Tibial nerve (tissue), 4 donors: ENCODE measurements around the gene STIM1. TPM values are rescaled to one million over a fixed set of nuclear protein-coding genes. Genes with fewer than 3 reads are reported as not detected.
"Not testable (repeated sequence)": the region's sequence is repeated elsewhere in the genome, so short reads cannot be mapped to it uniquely, and the experiment has no call there.

Experiments used
- DNase-seq, 2 donors: peaks; one replicate each; pipeline ENCODE4 v3.0.0-alpha.2; 2019; ENCODE audit warnings: low spot score in 2 of 2
- H3K27ac ChIP-seq, 4 donors: fragments of 200-600 bp; sonication (generic) in 3 of 4; one replicate each; pipeline ENCODE4 v1.5.1; 2017 to 2019; ENCODE audit warnings: mild to moderate bottlenecking in 1 of 4
- H3K27me3 ChIP-seq, 2 donors: fragments of 200-600 bp; sonication (generic) in 1 of 2; one replicate each; pipeline versions ENCODE4 v1.5.1 to v1.6.0; 2017 to 2019
- H3K36me3 ChIP-seq, 3 donors: fragments of 200-600 bp; sonication (generic); one replicate each; pipeline ENCODE4 v1.5.1; 2018 to 2019
- H3K4me1 ChIP-seq, 4 donors: fragments of 200-600 bp; sonication (generic) in 3 of 4; one replicate each; pipeline ENCODE4 v1.5.1; 2017 to 2019
- H3K4me3 ChIP-seq, 4 donors: fragments of 200-600 bp; sonication (generic) in 3 of 4; one replicate each; pipeline ENCODE4 v1.5.1; 2017 to 2019; ENCODE audit warnings: mild to moderate bottlenecking in 1 of 4, moderate library complexity in 1 of 4
- H3K9me3 ChIP-seq, 4 donors: fragments of 200-600 bp; sonication (generic) in 3 of 4; one replicate each; pipeline ENCODE4 v1.5.1; 2017 to 2019
- EP300 ChIP-seq, 2 donors: sonication (generic); formaldehyde crosslinking; IDR thresholded peaks; one replicate each; pipeline ENCODE4 v1.6.1; 2017; ENCODE audit warnings: antibody characterized with exemption in 2 of 2, mild to moderate bottlenecking in 1 of 2
- POLR2A ChIP-seq, 2 donors: fragments of 450-650 bp; IDR thresholded peaks; one replicate each; pipeline ENCODE4 v1.6.1; 2017; ENCODE audit warnings: antibody characterized with exemption in 2 of 2, mild to moderate bottlenecking in 2 of 2, moderate library complexity in 2 of 2
- WGBS, 2 donors: methylation state at CpG; one replicate each; pipeline ENCODE4 v1.1.5; 2018; 5-methylcytosine and 5-hydroxymethylcytosine counted together
- total RNA-seq, 4 donors: library from RNA; depleted of rRNA; stranded (reverse); fragments of >200 nt; gene quantifications; one replicate each; pipeline ENCODE4 v1.1.0, GENCODE V29; 2016
- TF ChIP-seq, protein P1 (sequence below), 5 experiments: fragments of 200-600 bp in 3 of 5; fragments of 450-650 bp in 2 of 5; sonication (generic) in 3 of 5; IDR thresholded peaks; one replicate each; pipeline ENCODE4 v1.5.1; 2016 to 2019; ENCODE audit warnings: antibody characterized with exemption in 5 of 5, mild to moderate bottlenecking in 3 of 5, moderate library complexity in 2 of 5

The STIM1 gene
- total RNA-seq, 4 donors from 2014 or later = 51.3 to 70.1 (median 59.8) TPM

DNA sequence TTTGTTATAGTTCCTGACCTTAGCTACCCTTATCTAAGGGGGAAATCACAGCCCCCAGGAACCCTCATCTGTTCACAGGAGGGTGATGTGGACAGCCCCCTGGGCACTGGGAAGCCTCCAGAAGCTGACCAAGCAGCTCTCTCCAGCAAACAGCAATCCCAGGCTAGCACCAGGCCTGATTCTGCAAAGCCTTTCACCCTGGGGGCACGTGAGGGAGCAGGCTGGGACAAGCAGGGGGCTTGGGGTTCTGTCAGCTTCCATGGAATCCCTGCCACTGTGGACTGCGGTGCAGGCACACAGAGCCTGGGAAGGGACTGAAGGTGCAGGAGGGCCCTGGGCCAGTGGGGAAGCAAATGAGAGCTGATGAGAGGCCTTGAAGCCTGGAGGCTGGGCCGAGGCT lies 45.0 kb upstream of the STIM1 start:
- H3K27me3 ChIP-seq = no peaks in the 10 kb centered on the region
- H3K4me3 ChIP-seq = no peak overlapping the region
- H3K9me3 ChIP-seq = no peaks in the 10 kb centered on the region
- peaks cover 0 to 19% (median 3%) of the 10 kb centered on the region in 4 donors for H3K4me1 ChIP-seq
- TF ChIP-seq POLR2A (IDR thresholded peaks at IDR 0.05) (no peak), EP300 (IDR thresholded peaks at IDR 0.05) (no peak)
- TF ChIP-seq, protein P1, sequence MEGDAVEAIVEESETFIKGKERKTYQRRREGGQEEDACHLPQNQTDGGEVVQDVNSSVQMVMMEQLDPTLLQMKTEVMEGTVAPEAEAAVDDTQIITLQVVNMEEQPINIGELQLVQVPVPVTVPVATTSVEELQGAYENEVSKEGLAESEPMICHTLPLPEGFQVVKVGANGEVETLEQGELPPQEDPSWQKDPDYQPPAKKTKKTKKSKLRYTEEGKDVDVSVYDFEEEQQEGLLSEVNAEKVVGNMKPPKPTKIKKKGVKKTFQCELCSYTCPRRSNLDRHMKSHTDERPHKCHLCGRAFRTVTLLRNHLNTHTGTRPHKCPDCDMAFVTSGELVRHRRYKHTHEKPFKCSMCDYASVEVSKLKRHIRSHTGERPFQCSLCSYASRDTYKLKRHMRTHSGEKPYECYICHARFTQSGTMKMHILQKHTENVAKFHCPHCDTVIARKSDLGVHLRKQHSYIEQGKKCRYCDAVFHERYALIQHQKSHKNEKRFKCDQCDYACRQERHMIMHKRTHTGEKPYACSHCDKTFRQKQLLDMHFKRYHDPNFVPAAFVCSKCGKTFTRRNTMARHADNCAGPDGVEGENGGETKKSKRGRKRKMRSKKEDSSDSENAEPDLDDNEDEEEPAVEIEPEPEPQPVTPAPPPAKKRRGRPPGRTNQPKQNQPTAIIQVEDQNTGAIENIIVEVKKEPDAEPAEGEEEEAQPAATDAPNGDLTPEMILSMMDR (IDR thresholded peaks at IDR 0.05) = no peak
- WGBS, 2 donors = 82 to 92% methylated on average over 3 of the region's 3 CpGs
- H3K36me3 ChIP-seq = peaks cover 0 to 19% (median 0%) of the 10 kb centered on the region in 3 donors
- no peak for DNase-seq
- no peak overlapping the region for H3K27ac ChIP-seq

DNA sequence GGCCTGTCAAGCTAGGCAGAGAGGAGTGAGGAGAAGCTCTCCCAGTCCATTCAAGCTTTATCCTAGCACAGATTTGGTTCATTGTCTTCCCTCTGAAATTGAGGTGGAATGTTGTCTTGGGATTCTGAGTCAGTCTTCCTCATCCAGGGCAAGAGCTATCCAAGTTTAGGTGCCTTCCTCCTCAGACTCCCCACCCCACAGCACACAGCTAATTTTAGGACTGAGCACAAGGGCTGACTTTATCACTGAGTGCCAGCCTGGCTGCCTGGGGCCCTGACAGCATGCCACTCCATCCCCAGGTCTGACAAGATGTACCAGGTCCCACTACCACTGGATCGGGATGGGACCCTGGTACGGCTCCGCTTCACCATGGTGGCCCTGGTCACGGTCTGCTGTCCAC lies 44.5 kb upstream of the STIM1 start:
- H3K9me3 ChIP-seq = no peaks in the 10 kb centered on the region
- no peak for DNase-seq
- H3K27ac ChIP-seq = no peak overlapping the region
- WGBS, 2 donors = 96 to 98% methylated on average over 4 of the region's 4 CpGs
- peaks cover 0 to 19% (median 0%) of the 10 kb centered on the region in 3 donors for H3K36me3 ChIP-seq
- TF ChIP-seq POLR2A (IDR thresholded peaks at IDR 0.05) (no peak), EP300 (IDR thresholded peaks at IDR 0.05) (no peak)
- TF ChIP-seq, protein P1 (IDR thresholded peaks at IDR 0.05) = no peak
- H3K4me1 ChIP-seq = peaks cover 0 to 19% (median 3%) of the 10 kb centered on the region in 4 donors
- H3K27me3 ChIP-seq = no peaks in the 10 kb centered on the region
- H3K4me3 ChIP-seq = no peak overlapping the region

DNA sequence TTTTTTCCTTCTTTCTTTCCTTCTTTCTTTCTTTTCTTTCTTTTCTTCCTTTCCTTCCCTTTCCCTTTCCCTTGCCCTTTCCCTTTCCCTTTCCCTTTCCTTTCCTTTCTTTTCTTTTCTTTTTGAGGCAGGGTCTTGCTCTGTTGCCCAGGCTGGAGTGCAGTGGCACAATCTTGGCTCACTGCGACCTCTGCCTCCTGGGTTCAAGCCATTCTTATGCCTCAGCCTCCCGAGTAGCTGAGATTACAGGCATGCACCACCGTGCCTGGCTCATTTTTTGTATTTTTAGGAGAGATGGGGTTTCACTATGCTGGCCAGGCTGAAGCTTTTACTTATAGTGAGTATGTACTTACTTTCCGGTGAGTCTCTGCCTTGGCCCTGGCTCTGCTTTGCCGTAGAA lies 40.6 kb upstream of the STIM1 start:
- DNase-seq, H3K4me3 ChIP-seq, H3K9me3 ChIP-seq, H3K27ac ChIP-seq, H3K27me3 ChIP-seq, H3K4me1 ChIP-seq: not testable (repeated sequence)
- WGBS, 2 donors = 97 to 98% methylated on average over 5 of the region's 5 CpGs
- H3K36me3 ChIP-seq = peaks cover 0 to 19% (median 0%) of the 10 kb centered on the region in 3 donors

DNA sequence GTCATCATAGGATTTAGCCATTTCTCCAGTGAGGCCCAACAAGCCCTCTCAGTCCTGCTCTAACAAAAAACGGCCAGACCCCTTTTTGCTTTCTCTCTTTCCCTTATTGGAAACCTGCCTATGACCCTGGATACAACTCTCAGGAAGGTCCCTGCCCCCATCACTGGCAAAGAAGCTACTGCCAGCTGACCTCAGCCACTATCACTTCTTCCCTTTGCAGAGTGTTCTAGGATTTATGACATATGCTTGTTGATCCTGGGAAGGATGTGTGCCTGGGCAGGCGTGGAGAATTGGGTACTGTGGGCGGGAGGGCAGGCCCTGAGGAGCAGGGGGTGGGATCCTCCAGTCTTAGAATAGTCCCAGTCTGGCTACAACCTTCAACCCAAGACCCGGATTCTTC lies 39.6 kb upstream of the STIM1 start:
- Histone ChIP-seq H3K27ac (no peak overlapping the region), H3K4me3 (no peak overlapping the region), H3K36me3 (peaks cover 0 to 15% (median 0%) of the 10 kb centered on the region in 3 donors), H3K27me3 (no peaks in the 10 kb centered on the region), H3K4me1 (no peaks in the 10 kb centered on the region), H3K9me3 (no peaks in the 10 kb centered on the region)
- TF ChIP-seq EP300 (IDR thresholded peaks at IDR 0.05) (no peak), POLR2A (IDR thresholded peaks at IDR 0.05) (no peak)
- TF ChIP-seq, protein P1 (IDR thresholded peaks at IDR 0.05) = no peak
- no peak for DNase-seq
- 68 to 74% methylated on average over 4 of the region's 4 CpGs for WGBS, 2 donors

DNA sequence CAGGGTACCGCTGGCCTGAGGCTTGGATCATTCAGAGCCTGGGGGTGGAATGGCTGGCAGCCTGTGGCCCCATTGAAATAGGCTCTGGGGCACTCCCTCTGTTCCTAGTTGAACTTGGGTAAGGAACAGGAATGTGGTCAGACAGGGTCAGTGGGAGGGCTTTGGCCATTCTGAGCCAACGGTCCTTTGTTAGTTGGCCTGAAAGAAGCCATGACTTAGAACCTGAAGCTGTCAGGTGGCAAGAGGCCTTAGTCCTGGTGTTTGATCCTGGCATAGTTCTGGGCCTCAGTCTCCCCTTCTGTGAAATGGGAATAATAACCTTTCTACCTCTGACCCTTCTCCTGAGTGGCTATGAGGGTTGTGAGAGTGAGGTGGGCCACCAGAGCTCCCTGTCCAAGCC lies 38.8 kb upstream of the STIM1 start:
- no peaks in the 10 kb centered on the region for H3K4me1 ChIP-seq
- no peaks in the 10 kb centered on the region for H3K27me3 ChIP-seq
- H3K27ac ChIP-seq = no peak overlapping the region
- WGBS, 2 donors = 66 to 78% methylated on average over 2 of the region's 2 CpGs
- no peak for TF ChIP-seq POLR2A (IDR thresholded peaks at IDR 0.05)
- no peak for TF ChIP-seq EP300 (IDR thresholded peaks at IDR 0.05)
- TF ChIP-seq, protein P1 (IDR thresholded peaks at IDR 0.05) = no peak
- H3K9me3 ChIP-seq = no peaks in the 10 kb centered on the region
- no peak overlapping the region for H3K4me3 ChIP-seq
- peaks cover 0 to 7% (median 0%) of the 10 kb centered on the region in 3 donors for H3K36me3 ChIP-seq
- DNase-seq = no peak
